ENCODE results near the gene NLRP3. TPM values are rescaled to one million over a fixed set of nuclear protein-coding genes. Genes with fewer than 3 reads are reported as not detected.

The NLRP3 gene
- total RNA-seq, 1 experiment from 2014 or later = not detected

- CTCF ChIA-PET = interaction anchor here (0.9 to 1.3 kb wide), 2 partner anchors 11 to 29 kb away, joined by 3 read pairs; no protein-coding TSS in a partner anchor
- intact Hi-C loops (cut with micrococcal nuclease) = no loop called here
- ATAC-seq (no peak), DNase-seq (ENCODE audit: low read depth, low spot score) (no peak)
- Histone ChIP-seq H3K79me2 (ENCODE audit: insufficient read depth, low read length) (no peaks in the 10 kb centered on the region), H3K4me2 (ENCODE audit: low read length) (no peak overlapping the region), H3K9me3 (ENCODE audit: control insufficient read depth in 1 of 2, insufficient read depth in 1 of 2, low read depth in 1 of 2, low read length in 2 of 2) (no peaks in the 10 kb centered on the region), H3K9ac (ENCODE audit: low read length) (no peak overlapping the region), H3K36me3 (ENCODE audit: control insufficient read depth in 1 of 2, insufficient read depth in 2 of 2, low read length in 2 of 2) (no peaks in the 10 kb centered on the region), H2AFZ (ENCODE audit: low read depth, low read length, poor library complexity, severe bottlenecking) (no peak overlapping the region), H3K4me1 (ENCODE audit: control insufficient read depth in 1 of 2, insufficient read depth in 2 of 2, low read length in 2 of 2) (no peaks in the 10 kb centered on the region), H3K4me3 (replicated peaks in 1 of 2; ENCODE audit: low read depth in 1 of 2, low read length in 2 of 2) (no peak overlapping the region), H3K27me3 (ENCODE audit: insufficient read depth, low read length) (no peaks in the 10 kb centered on the region), H3K9me2 (ENCODE audit: insufficient read depth) (no peaks in the 10 kb centered on the region), H4K20me1 (ENCODE audit: insufficient read depth) (no peaks in the 10 kb centered on the region), H3K27ac (ENCODE audit: low read depth, low read length) (no peak overlapping the region)
- TF ChIP-seq SRF (IDR thresholded peaks at IDR 0.05; ENCODE audit: low read depth) (no peak), REST (IDR thresholded peaks at IDR 0.05; ENCODE audit: low read depth) (no peak), JUND (IDR thresholded peaks at IDR 0.05) (no peak), RAD21 (IDR thresholded peaks at IDR 0.05; ENCODE audit: low read depth) (no peak)
- POLR2A ChIA-PET = no interaction called here
- RAD21 ChIA-PET (ENCODE audit: low non-redundant PET in 1 of 2, low total read pairs in 2 of 2, uncharacterized antibody in 2 of 2, unreplicated experiment in 2 of 2) = no interaction called here
- no TSS peak for BruUV-seq (replicated peaks)
Measured at GRCh38 chr1:247401310-247402119, 14.5 kb upstream of the NLRP3 start.

- Histone ChIP-seq H3K36me3 (ENCODE audit: control insufficient read depth in 1 of 2, insufficient read depth in 2 of 2, low read length in 2 of 2) (no peaks in the 10 kb centered on the region), H3K27me3 (ENCODE audit: insufficient read depth, low read length) (no peaks in the 10 kb centered on the region), H2AFZ (ENCODE audit: low read depth, low read length, poor library complexity, severe bottlenecking) (no peak overlapping the region), H3K79me2 (ENCODE audit: insufficient read depth, low read length) (no peaks in the 10 kb centered on the region), H3K4me1 (ENCODE audit: control insufficient read depth in 1 of 2, insufficient read depth in 2 of 2, low read length in 2 of 2) (no peaks in the 10 kb centered on the region), H4K20me1 (ENCODE audit: insufficient read depth) (no peaks in the 10 kb centered on the region), H3K27ac (ENCODE audit: low read depth, low read length) (no peak overlapping the region), H3K9me3 (ENCODE audit: control insufficient read depth in 1 of 2, insufficient read depth in 1 of 2, low read depth in 1 of 2, low read length in 2 of 2) (no peaks in the 10 kb centered on the region), H3K4me3 (replicated peaks in 1 of 2; ENCODE audit: low read depth in 1 of 2, low read length in 2 of 2) (no peak overlapping the region), H3K4me2 (ENCODE audit: low read length) (no peak overlapping the region), H3K9ac (ENCODE audit: low read length) (no peak overlapping the region), H3K9me2 (ENCODE audit: insufficient read depth) (no peaks in the 10 kb centered on the region)
- DNase-seq (ENCODE audit: low read depth, low spot score) (no peak), ATAC-seq (no peak)
- ChIA-PET POLR2A (no interaction called here), RAD21 (ENCODE audit: low non-redundant PET in 1 of 2, low total read pairs in 2 of 2, uncharacterized antibody in 2 of 2, unreplicated experiment in 2 of 2) (no interaction called here), CTCF (interaction anchor here (1.3 kb wide), 1 partner anchor 30 kb away, joined by 3 read pairs; no protein-coding TSS in a partner anchor)
- intact Hi-C loops (cut with micrococcal nuclease) = no loop called here
- BruUV-seq (replicated peaks) = no TSS peak
- TF ChIP-seq YY1 (IDR thresholded peaks at IDR 0.05; ENCODE audit: extremely low read depth, insufficient replicate concordance, low read depth, low read length) (no peak), TCF7L2 (IDR thresholded peaks at IDR 0.05; ENCODE audit: borderline replicate concordance, extremely low read depth, insufficient read depth, insufficient read length) (no peak), RAD21 (IDR thresholded peaks at IDR 0.05; ENCODE audit: low read depth) (no peak), CTCF (IDR thresholded peaks at IDR 0.05 in 2 of 3, conservative IDR thresholded peaks at IDR 0.05 in 1 of 3; ENCODE audit: borderline replicate concordance in 1 of 3, insufficient read depth in 1 of 3, low read depth in 2 of 3, low read length in 2 of 3) (no peak), SRF (IDR thresholded peaks at IDR 0.05; ENCODE audit: low read depth) (no peak), ZBTB33 (IDR thresholded peaks at IDR 0.05; ENCODE audit: extremely low read depth, insufficient replicate concordance, low read length) (no peak), POLR2A (IDR thresholded peaks at IDR 0.05; ENCODE audit: borderline replicate concordance, extremely low read depth, insufficient read depth, insufficient read length) (no peak)
Measured at GRCh38 chr1:247402120-247402675, 13.8 kb upstream of the NLRP3 start.

All from HCT116 (cell line).